SH-SY5Y (cell line): ENCODE measurements around the gene LCAT.

Experiments used
- GATA2 ChIP-seq: IDR thresholded peaks from 2 replicates; pipeline ENCODE4 v1.6.1; 2011; ENCODE audit warnings: mild to moderate bottlenecking, low read depth, low read length
- GATA3 ChIP-seq: IDR thresholded peaks from 2 replicates; pipeline ENCODE4 v1.6.1; 2011; ENCODE audit warnings: low read depth, mild to moderate bottlenecking, low read length, moderate library complexity

Gene LCAT

GRCh38 chr16:67976205-67976604, 32.3 kb upstream of the LCAT start:
- TF ChIP-seq GATA3 (no peak), GATA2 (no peak)

GRCh38 chr16:67975321-67976105, 31.6 kb upstream of the LCAT start:
- TF ChIP-seq GATA3 = no peak
- no peak for TF ChIP-seq GATA2

DNA sequence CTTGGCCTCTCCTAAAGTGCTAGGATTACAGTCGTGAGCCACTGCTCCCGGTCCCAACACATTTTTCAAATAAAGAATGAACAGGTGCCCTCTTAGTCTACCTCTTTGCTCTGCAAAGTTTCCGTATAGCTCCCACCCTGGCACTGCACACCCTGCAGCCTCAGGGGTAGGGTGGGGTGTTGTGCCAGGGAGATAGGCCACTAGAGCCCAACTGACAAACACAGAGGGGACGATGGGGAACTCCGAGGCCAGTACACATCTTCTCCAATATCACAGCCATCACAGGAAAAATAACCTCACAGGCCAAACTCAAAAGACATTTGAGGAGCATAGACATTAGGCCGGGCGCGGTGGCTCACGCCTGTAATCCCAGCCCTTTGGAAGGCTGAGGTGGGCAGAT, 27.2 kb upstream of the LCAT start:
- TF ChIP-seq GATA2 (no peak), GATA3 (no peak)

DNA sequence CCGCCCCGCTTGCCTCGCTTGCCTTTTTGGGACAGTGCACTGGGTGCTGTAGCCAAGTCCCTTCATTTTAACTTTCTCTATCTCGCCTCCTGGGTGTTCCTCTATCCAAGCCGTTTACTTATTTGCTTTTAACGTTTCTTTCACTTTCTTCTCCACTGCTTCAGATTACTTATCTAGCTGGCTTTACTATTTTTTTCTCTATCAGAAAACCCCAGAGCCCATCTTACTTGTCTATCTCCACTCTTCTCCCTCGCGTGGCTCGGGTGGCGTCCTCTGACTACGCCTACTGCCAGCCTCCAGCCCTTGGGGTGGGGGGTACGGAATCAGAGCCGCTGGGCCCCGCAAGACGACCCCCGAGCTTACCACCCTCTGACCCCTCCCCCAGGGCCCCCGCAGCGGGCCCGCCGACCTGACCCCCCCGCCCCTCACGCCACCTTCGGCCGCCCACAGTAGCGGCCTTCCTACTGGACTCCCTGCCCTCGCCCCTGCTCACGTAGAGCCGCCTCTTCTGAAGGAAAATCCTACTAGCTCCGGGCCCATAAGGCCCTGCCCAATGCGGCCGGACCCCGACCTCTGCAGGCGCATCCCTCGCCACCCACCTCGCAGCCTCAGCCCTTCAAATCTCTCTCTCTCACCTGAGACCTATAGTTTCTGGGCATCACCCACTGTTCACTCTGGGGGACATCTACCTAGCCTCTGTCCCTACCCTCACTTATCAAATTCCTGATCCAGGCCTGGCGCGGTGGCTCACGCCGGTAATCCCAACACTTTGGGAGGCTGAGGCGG, 25.5 kb upstream of the LCAT start:
- no peak for TF ChIP-seq GATA3
- no peak for TF ChIP-seq GATA2

DNA sequence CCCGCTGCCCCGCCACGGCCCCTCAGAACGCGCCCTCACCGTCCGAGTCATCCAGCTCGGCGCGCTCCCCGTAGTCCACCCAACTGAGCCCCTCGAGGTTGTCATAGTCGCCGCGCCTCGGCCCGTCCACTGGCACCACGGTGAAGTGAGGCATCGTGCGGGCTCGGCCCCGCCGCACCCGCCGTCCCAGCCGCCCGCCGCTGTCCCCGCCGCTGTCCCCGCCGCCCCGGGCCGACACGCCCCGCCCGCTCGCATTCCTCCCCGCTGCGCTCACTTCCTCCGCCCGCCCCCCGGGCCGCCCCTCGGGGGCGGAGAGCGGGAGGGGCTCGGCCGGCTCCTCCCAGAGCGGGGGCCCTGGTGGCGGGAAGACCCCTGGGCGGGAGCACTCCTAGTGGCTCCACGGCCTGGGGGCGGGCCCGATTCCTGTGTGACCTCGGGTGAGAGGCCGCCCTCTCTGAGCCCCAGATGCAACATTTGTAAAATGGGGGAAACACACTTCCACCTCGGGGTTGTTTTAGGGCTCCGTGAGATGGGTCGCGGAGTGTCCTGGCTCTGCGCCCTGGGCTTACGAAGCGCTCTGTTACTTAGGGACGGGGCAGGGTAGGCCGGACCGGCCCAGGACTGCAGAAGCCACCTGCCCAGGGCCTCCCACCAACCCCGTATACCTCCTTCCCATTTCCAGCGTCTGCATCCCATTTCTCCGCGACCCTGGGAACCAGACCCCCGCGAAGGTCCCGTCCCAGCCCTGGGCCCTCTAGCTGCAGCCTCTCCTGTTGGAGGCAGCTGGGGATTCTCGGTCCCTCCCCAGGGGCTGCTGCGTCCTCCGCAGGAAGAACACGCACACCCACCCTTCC, 24.7 kb upstream of the LCAT start, which contains the start of gene SLC12A4:
TSS of gene SLC12A4 (minus strand) at position 238 of the 854 bp plus-strand sequence. CDS start at position 154, 84 bp downstream.
- no peak for TF ChIP-seq GATA2
- no peak for TF ChIP-seq GATA3

DNA sequence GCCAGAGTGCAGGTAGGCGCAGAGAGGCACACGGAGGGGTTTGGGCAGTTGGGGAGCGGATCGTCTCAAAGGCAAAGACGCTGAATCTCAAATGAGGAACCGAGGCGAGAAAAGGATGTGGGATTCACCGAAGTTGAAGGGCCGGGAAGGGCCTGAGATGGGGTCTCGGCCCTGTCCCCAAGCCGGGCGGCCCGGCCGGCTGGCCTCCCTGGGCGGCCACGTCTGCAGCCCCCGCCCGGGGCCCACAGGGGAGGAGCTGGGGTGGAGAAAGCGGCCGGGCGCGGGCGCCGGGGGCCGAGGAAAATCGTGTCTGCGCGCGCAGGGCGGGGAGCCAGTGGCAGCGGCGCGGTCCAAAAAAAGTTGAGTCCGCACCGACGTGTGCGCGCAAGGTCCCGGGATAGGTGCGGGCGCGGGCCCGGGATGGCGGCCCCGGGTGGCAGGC, 24.1 kb upstream of the LCAT start:
- no peak for TF ChIP-seq GATA2
- no peak for TF ChIP-seq GATA3

DNA sequence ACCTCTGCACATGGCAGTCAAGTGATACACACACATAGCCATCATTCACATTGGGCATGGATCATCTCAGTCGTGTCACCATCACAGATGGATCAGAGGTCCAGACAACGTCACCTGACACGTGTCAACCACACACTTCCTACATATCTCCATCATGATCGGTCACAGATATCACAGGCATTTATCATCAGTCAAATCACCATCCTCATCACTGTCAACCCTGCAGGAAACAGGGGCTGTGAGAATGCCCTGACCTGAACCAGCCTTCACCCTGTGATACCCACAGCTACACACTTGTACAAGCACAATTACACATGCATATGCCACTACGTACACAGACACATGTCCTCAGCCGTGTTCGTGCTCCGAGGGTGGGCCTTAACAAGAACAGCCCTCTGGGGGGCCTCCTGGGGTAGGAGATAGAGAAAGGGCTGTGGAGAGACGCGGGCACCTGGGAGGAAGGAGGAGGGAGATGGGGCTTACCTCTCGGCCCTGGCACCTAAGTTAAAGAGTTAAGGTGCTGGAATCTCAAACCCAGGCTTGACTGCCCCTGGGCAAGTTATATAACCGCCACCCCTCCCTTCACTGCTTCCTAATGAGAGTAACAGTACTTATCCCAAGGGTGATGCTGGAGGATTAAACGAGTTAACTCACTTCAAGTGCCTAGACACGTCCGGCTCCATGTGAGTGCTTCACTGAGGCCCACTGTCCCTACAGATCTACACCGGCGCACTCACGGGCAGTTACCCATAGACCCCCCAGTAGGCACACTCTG, 23.4 kb upstream of the LCAT start:
- TF ChIP-seq GATA2 = no peak

DNA sequence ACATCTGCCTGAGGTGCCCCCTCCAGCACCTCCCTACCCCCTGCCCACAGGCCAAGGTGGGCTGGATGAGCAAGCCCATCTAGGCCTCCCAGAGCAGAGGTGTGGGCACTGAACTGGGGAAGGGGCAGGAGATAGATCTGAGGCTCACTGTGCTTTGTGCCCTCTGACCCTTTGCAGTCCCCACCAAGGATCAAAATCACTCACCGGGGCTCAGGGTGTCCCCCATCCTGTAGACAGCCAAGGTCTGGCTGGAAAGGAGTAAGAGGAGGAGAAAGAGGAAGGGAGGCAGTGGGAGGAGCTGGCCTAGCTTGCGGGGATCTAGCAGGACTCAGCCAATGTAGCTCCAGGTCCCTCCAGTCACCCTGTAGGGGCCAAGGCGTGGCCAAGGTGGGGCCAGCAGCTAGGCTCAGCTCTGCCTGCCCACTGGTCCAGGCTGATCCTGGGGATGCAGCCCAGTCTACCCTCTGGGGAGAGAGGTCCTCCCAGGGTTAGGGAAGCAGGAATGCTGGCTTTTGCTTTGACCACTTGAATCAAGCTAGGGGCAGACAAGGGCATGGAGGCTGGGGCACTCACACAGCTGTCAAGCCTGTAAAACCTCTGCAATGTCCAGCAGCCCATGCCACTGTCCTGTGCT, 22.7 kb upstream of the LCAT start:
- no peak for TF ChIP-seq GATA3
- TF ChIP-seq GATA2 = no peak

DNA sequence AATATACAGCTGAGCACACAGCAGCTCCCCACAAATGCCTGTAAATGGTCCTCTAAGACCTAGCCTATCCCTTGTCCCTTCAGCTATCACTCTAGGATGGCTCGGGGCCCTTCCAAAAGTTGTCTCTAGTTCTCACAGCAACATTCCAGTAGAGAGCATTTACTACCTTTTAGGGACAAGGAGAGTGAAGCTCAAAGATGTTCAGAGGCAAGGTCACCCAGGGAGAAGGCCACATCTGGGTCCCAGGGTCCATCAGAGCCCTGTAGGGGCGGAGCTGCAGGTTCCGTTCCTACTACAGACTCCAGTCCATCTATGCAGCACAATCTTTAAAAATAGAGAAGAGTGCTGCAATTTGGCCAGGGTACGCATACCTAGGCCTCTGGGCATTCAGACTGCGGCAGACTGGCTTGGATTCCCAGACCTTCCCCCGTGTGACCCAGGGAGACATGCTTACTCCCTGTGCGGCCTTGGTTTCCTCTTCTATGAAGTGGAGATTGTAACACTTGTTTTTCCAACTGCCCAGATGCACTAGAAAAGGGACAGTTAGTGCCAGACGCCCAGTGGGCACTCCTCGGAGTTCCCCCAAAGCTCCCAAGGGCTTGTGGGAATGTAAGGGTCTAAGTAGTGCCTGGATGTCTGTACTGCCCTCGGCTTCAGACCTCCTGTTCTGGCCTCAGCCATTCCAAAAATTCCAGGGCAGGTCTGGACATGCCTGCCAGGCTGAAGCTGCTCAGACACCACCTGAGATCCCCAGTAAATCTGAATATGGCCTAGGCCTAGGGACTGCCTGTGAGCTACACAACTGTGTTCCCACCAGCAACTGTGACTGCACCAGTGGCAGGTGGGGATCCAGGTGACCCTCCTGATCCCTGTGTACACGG, 22.0 kb upstream of the LCAT start:
- TF ChIP-seq GATA3 = no peak
- no peak for TF ChIP-seq GATA2

GRCh38 chr16:67964477-67965131, 20.7 kb upstream of the LCAT start:
- TF ChIP-seq GATA3 (no peak), GATA2 (no peak)

DNA sequence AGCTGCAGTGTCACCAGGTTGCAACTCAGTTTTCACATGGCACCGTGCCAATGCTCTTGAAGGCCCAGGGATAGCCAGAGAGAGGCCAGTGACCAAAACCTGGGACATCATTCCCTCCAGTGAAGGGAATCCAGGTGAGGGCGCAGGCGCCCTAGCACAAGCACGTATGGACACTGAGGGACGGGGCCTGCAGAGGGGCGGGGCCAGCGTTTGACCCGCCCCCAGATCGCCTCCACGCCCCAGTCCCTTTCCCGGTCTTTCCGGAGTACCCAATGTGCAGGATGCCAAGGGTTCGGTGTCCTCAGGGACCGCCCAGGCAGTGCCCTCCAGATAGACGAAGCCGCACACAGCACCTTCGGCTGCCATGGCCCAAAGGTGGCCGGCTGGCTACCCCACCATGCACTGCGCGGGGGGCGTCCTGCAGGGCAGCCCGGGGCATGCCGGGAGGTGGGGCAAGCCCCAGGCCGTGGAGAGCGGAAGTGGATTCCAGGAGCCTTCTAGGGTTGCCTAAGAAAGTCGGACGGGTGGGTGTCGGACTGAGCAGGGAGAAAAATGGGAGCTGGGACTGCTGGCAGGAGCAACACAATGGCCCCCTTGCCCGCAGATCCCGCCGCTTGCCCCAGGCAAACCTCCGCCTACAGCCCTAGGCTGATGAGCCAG, 19.9 kb upstream of the LCAT start:
- TF ChIP-seq GATA2 (no peak), GATA3 (no peak)

DNA sequence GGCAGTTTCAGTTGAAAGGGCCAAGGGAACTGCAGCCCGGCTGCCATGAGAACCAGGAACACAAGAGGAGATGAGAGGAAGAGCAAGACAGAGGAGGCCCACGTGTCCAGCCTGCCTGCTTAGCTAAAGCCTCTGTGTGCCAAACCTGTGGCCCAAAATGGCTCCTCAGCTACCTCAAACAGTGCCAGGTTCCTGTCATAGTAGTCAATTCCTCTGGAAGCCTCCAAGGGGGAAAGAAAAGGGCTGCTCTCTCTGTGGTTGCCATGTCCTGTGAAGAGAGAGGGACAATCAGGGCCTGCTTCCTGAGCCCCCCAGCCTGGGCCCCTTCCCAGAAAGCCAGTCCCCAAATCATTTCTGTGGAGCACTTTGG, 19.4 kb upstream of the LCAT start:
- TF ChIP-seq GATA3 = no peak
- TF ChIP-seq GATA2 = no peak
